Breast epithelium (tissue), 4 donors: Measurements from ENCODE around the gene HOXD9. TPM values are rescaled to one million over a fixed set of nuclear protein-coding genes. Genes with fewer than 3 reads are reported as not detected.

Experiments
- DNase-seq, 2 donors: peaks; one replicate each; pipeline ENCODE4 v3.0.0-alpha.2; 2019; ENCODE audit warnings: low spot score in 2 of 2
- H3K27ac ChIP-seq, 2 donors: fragments of 200-600 bp; sonication (generic) in 1 of 2; one replicate each; pipeline ENCODE4 v1.5.1; 2016 to 2019; ENCODE audit warnings: mild to moderate bottlenecking in 1 of 2
- H3K27me3 ChIP-seq, 2 donors: fragments of 200-600 bp; sonication (generic) in 1 of 2; one replicate each; pipeline versions ENCODE4 v1.5.1 to v1.6.0; 2017 to 2019; ENCODE audit warnings: control low read depth in 1 of 2, mild to moderate bottlenecking in 1 of 2
- H3K36me3 ChIP-seq: fragments of 200-600 bp; one replicate; pipeline ENCODE4 v1.5.1; 2019
- H3K4me1 ChIP-seq, 2 donors: fragments of 200-600 bp; sonication (generic); one replicate each; pipeline ENCODE4 v1.5.1; 2016 to 2019; ENCODE audit warnings: control low read depth in 1 of 2
- H3K4me3 ChIP-seq, 3 donors: fragments of 200-600 bp; sonication (generic); 1 replicate in 2 of 3; 2 replicates in 1 of 3; pipeline ENCODE4 v1.5.1; 2016 to 2019; ENCODE audit warnings: mild to moderate bottlenecking in 3 of 3, moderate library complexity in 2 of 3
- H3K9me3 ChIP-seq, 2 donors: fragments of 200-600 bp; sonication (generic) in 1 of 2; one replicate each; pipeline ENCODE4 v1.5.1; 2016 to 2019; ENCODE audit warnings: control low read depth in 1 of 2
- CTCF ChIP-seq, 3 donors: fragments of 450-650 bp; IDR thresholded peaks; one replicate each; pipeline ENCODE4 v1.5.1; 2016 to 2017; ENCODE audit warnings: antibody characterized with exemption in 3 of 3, mild to moderate bottlenecking in 3 of 3, moderate library complexity in 3 of 3
- POLR2A ChIP-seq: fragments of 450-650 bp; IDR thresholded peaks from one replicate; pipeline ENCODE4 v1.6.1; 2016; ENCODE audit warnings: antibody characterized with exemption, mild to moderate bottlenecking, moderate library complexity
- POLR2AphosphoS5 ChIP-seq, 3 donors: sonication (generic); formaldehyde crosslinking; IDR thresholded peaks; one replicate each; pipeline ENCODE4 v1.6.1; 2017; ENCODE audit warnings: antibody characterized with exemption in 3 of 3
- intact Hi-C: fragments of 100-400 bp; cut with DNase I; formaldehyde crosslinking; loops from one replicate; pipeline ENCODE4 v1.15.1; 2023; ENCODE audit warnings: low total_unique reads
- total RNA-seq, 3 donors: library from RNA; depleted of rRNA; stranded (reverse); fragments of >200 nt; gene quantifications; one replicate each; pipeline ENCODE4 v1.1.0, GENCODE V29; 2016

Gene HOXD9
- total RNA-seq, 3 donors from 2014 or later = 2.4 to 17.0 (median 2.8) TPM

- no peak overlapping the region for H3K27ac ChIP-seq
- no peak overlapping the region for H3K4me3 ChIP-seq
- no peak for DNase-seq
- peaks cover 5 to 11% of the 10 kb centered on the region in 2 donors for H3K4me1 ChIP-seq
- no peaks in the 10 kb centered on the region for H3K9me3 ChIP-seq
- H3K27me3 ChIP-seq = peaks cover 18 to 99% of the 10 kb centered on the region in 2 donors
- intact Hi-C loops = no loop called here
- TF ChIP-seq CTCF (IDR thresholded peaks at IDR 0.05) = no peak
- H3K36me3 ChIP-seq = no peaks in the 10 kb centered on the region
Measured at GRCh38 chr2:176093898-176094249, 28.6 kb upstream of the HOXD9 start.

GRCh38 chr2:176094349-176094748, 28.2 kb upstream of the HOXD9 start:
- H3K36me3 ChIP-seq = no peaks in the 10 kb centered on the region
- no peaks in the 10 kb centered on the region for H3K9me3 ChIP-seq
- intact Hi-C loops = no loop called here
- H3K27me3 ChIP-seq = peaks cover 22 to 99% of the 10 kb centered on the region in 2 donors
- no peak overlapping the region for H3K27ac ChIP-seq
- TF ChIP-seq POLR2AphosphoS5 (IDR thresholded peaks at IDR 0.05) = no peak
- TF ChIP-seq CTCF (IDR thresholded peaks at IDR 0.05) = no peak
- TF ChIP-seq POLR2A = no peak
- no peak for DNase-seq
- peaks cover 5 to 11% of the 10 kb centered on the region in 2 donors for H3K4me1 ChIP-seq
- H3K4me3 ChIP-seq = no peak overlapping the region

GRCh38 chr2:176095421-176095820, 27.1 kb upstream of the HOXD9 start:
- intact Hi-C loops = no loop called here
- Histone ChIP-seq H3K4me1 (peaks cover 5 to 11% of the 10 kb centered on the region in 2 donors), H3K27me3 (peaks cover 31 to 99% of the 10 kb centered on the region in 2 donors), H3K4me3 (no peak overlapping the region), H3K36me3 (no peaks in the 10 kb centered on the region), H3K9me3 (no peaks in the 10 kb centered on the region), H3K27ac (no peak overlapping the region)
- no peak for TF ChIP-seq POLR2AphosphoS5 (IDR thresholded peaks at IDR 0.05)
- DNase-seq = no peak

GRCh38 chr2:176096243-176096985, 26.1 kb upstream of the HOXD9 start:
- no peak for DNase-seq
- TF ChIP-seq POLR2AphosphoS5 (IDR thresholded peaks at IDR 0.05) = peak in 1 of 3 donors; percentile 17
- no peak for TF ChIP-seq CTCF (IDR thresholded peaks at IDR 0.05)
- intact Hi-C loops = no loop called here
- peaks cover 5 to 11% of the 10 kb centered on the region in 2 donors for H3K4me1 ChIP-seq
- no peak overlapping the region for H3K27ac ChIP-seq
- H3K36me3 ChIP-seq = no peaks in the 10 kb centered on the region
- H3K4me3 ChIP-seq = peak overlapping the region; percentile 7 to 58 (median 19)
- H3K9me3 ChIP-seq = no peaks in the 10 kb centered on the region
- H3K27me3 ChIP-seq = peaks cover 38 to 99% of the 10 kb centered on the region in 2 donors

GRCh38 chr2:176096986-176097819, 25.3 kb upstream of the HOXD9 start:
- H3K9me3 ChIP-seq = no peaks in the 10 kb centered on the region
- peaks cover 5 to 11% of the 10 kb centered on the region in 2 donors for H3K4me1 ChIP-seq
- intact Hi-C loops = no loop called here
- no peak for DNase-seq
- no peak for TF ChIP-seq POLR2A
- TF ChIP-seq CTCF (IDR thresholded peaks at IDR 0.05) = peak; percentile 51 to 75 (median 70)
- no peak for TF ChIP-seq POLR2AphosphoS5 (IDR thresholded peaks at IDR 0.05)
- H3K27me3 ChIP-seq = peaks cover 38 to 99% of the 10 kb centered on the region in 2 donors
- H3K4me3 ChIP-seq = peak overlapping the region; percentile 19 to 58 (median 38)
- H3K36me3 ChIP-seq = no peaks in the 10 kb centered on the region
- no peak overlapping the region for H3K27ac ChIP-seq
